H54 (cell line): ENCODE results near the gene DLGAP1.

Experiments
- DNase-seq: peaks from one replicate; pipeline ENCODE4 v3.0.0; 2011; ENCODE audit warnings: low spot score, mixed read lengths; ENCODE audit not compliant: insufficient read length
- FAIRE-seq: peaks from 3 replicates; lab custom pipeline; 2011; peaks lifted over from hg19 to GRCh38; lab: Jason Lieb, UNC
- POLR2A ChIP-seq: IDR thresholded peaks from 2 replicates; pipeline ENCODE4 v1.6.1; 2011; ENCODE audit warnings: low read depth, mild to moderate bottlenecking, low read length

The DLGAP1 gene

DNA sequence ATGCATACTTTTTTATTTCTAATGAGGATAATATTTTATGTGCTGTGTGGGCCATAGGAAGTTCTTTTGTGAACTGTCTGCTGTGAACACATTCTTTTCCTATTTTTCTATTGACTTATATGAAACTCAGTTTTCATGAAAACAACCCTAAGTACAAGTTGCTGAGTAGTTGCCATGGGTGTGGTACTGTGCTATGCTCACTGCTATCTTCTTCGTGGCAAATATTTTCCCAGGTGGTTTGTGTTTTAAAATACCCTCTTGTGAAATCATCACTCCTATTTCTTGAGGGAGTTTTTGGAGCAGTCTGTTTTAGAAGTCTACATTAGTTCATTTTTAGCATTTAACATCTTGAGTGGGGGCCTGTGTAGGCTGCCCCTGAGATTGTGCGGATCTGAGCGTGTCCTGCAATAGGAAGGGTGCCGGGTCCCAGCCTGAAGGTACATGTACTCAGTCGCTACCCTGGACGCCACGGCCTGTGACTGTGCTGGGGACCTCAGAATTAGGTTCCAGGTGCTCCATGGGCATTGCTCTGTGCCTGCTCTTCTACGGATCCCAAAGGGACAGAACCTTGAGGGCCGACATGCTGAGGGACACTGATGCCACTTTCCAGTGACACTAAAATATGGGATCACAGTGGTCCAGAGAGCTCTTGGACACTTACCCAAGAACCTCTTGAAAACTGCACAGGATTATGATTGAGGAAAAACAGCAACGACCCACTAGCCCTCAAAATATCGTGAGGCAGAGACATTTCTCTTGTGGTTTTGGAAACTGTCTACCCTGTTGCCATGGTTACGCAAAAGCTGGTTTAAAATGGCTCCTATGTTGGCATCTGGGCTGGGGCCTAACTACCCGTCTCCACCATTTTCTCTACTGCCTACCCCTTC is 524.7 kb downstream of the DLGAP1 start:
- DNase-seq: no peak
- FAIRE-seq: no peak
- no peak for TF ChIP-seq POLR2A

DNA sequence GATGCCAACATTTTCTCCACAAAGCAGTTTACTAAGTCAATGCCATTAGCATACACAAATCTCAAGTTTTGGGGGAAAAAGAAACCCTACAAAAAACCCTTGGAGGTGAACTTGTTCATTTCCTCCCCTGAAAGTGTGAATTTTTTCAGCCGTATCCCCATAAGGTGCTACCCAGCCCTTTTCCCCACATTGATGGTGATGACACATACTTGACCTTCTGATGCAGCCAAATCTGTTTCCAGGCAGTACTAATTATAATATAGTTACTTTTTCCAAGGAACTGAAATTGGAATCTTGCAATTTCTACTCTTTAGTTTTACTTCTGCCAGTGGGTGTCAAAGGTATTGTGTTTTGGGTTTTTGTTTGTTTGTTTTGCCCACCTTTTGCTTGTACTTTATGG is 530.7 kb downstream of the DLGAP1 start:
- no peak for TF ChIP-seq POLR2A
- FAIRE-seq (no peak), DNase-seq (no peak)

DNA sequence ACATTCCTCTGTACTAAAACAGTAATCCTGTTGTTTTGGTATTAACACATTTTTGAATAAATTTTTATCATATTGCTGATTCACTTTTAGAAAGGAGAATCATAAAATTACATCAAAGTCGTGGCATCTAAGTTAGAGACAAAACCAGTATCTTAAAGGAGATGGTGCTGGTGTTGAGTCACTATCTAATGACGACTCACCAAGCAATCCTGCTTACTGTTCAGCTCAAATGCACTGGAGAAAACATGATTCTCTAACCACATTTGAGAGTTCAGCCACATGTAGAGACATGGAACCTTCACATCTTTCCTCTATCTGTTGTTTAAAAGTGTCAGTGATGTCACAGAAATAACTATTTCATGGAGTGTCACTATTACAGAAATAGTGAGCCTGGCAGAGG is 531.4 kb downstream of the DLGAP1 start:
- TF ChIP-seq POLR2A: no peak
- no peak for FAIRE-seq
- DNase-seq: no peak

DNA sequence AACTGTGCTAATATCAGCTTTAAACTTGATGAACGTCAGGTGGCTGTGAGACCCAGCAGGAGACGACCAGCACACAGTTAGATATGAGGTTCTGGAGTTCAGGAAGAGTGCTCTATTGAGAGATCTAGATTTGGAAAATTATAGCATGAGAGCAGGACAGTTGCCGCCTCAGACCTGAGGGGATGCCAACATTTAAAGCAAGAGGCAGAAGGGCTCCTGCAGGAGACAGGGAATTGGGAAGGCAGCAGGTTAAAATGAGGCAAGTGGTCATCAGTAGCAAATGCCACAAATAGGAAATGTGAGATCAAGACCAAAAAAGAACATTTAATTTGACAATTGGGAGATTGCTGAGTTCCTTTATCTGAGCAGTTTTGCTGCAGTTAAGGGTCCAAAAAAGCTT is 533.3 kb downstream of the DLGAP1 start:
- no peak for TF ChIP-seq POLR2A
- no peak for DNase-seq
- FAIRE-seq: no peak

DNA sequence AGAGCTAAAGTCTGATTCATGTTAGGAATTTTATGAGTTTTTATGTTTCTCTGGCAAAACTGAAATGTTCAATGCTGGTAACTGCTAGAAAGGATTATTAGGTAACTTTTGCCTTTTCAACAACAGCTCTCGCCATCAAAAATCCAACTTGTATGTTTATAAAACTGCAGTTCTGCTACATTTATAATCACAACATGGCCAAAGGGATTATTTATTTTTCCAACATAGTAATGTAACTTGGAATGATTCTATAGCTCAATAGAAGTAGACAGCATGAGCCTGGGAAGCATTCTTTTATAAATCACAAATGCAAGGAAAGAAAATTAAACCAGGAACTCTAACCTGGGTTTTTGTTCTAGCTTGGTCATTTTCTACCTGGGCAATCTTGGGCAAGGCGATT is 534.3 kb downstream of the DLGAP1 start:
- no peak for TF ChIP-seq POLR2A
- no peak for FAIRE-seq

DNA sequence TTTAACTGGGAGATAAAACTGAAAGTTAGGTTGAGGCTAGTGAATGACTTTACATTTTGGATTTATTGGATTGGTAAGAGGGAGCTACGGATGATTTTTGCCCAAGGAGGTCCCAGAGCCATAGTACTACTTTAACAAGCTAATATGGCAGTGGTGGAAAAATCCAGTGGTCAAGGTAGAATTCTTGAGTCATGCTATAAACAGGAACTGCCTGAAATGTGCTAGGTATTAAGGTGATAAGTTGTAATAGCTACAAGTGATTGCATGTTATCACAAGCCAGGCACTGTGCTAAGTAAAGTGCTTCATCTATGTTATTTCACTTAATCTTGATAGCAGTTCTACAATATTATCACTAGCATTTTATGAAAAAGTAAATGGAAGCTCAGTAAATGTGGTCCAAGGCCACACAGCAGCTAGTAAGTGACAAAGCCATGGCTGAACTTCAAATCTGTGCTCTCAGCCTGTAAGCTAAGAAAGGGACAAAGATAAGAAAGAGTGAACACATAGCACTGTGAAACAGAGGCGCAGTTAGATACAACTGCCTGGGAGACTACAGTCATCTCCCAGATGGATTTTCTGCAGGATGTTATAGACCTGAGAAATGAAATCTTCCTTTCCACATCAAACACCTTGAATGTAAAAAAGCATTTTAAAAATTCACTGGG is 535.6 kb downstream of the DLGAP1 start:
- DNase-seq: no peak
- TF ChIP-seq POLR2A: no peak
- no peak for FAIRE-seq

More for the DNA sequence above, 534.3 kb downstream of the DLGAP1 start:
- no peak for DNase-seq

DNA sequence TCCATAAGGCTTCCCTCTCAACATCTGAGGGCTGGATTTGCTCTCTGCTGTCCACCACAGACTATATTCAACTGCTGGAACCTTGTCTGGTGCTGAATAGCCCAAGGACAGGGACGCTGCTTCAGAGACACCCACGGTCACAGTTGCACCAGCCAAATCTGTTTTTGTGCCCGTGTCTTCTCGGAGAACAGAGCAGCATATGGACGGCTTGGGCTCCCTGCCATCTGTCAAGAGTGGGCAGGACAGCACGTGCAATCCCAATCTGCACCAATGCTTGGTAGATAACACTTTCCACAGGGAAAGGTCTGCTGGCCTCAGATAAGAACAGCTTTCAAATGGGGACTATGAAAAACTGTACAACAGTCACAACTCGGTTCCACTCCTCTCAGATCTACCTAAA is 539.0 kb downstream of the DLGAP1 start:
- FAIRE-seq: no peak

DNA sequence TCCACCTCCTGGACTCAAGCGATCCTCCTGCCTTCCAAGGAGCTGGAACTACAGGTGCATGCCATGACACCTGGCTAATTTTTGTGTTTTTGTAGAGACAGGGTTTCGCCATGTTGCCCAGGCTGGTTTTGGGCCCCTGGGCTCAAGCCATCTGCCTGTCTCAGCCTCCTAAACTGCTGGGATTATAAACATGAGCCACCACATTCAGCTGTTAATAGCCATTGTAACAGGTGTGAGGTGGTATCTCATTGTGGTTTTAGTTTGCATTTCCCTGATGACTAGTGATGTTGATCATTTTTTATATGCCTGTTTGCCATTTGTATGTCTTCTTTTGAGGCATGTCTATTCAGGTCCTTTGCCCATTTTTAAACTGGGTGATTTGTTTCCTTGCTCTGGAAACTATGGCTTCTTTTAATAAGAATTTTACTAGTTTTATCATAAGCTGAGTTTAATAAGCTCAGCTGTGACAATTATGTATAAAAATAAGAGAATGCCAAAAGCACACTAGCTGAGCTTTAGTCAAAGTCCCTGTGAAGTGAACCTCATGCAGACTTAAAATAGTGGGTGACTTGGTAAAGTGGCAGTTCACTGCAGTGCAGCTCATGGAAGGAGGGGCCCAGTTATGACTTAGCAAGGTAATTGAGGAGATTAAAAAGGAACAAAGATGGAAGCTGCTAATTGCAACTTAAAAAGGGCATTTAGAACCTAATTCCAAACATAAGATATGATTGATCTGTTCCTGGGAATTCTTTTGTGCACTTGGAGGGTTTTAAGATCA is 540.1 kb downstream of the DLGAP1 start:
- DNase-seq (no peak), FAIRE-seq (no peak)
- TF ChIP-seq POLR2A: no peak

More for the DNA sequence above, 539.0 kb downstream of the DLGAP1 start:
- TF ChIP-seq POLR2A: no peak
- no peak for DNase-seq

DNA sequence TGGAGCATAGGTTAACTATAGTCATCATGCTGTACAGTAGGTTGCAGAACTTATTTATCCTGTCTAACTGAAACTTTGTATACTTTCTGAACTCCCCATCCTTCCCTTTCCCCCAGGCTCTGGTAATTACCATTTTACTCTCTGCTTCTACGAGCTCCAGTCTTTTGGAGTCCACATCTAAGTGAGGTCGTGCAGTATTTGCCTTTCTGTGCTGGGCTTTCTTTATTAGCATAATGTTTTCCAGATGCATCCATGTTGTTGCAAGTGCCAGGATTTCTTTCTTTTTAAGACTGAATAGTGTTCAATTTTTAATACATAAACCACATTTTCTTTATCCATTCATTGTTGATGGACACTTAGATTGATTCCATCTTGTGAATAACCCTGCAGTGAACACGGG is 541.0 kb downstream of the DLGAP1 start:
- no peak for DNase-seq
- no peak for TF ChIP-seq POLR2A
- no peak for FAIRE-seq

DNA sequence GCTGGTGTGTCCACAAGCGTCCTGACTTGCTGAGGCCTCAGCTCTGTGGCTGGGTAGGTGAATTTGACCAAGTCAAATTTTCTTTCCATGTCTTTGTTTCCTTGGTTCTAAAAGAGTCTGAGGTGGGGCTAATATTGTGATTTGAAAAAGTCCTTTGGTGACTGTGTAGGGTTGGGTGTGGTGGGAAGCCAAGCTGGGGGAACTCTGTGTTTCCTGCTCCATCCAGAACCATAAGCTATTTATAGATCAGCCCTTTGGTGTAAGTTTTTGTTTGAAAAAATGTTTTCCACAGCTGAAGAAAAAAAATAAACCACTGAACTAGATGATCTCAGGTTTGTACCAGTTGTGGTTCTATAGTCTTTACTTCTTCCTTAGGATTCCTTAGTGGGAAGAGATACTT is 542.4 kb downstream of the DLGAP1 start:
- DNase-seq (no peak), FAIRE-seq (no peak)
- TF ChIP-seq POLR2A: no peak

DNA sequence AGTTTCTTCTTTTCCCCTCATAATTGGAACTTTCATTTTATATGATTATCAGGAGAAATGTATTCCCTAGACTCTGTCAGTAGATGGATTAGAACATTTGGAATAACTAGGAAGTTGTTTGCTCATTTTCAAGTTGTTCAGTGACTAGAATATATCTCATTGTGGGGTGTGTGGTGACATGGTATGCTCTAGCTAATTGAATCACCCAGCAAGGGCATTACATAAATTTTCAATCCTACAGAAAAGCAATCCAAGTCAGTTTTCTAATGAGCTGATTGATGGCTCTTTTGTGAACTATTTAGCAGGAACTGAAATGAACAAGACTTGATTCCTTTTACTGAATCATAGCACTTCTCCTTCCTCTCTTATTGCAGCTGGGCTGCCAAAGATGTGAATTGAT is 543.7 kb downstream of the DLGAP1 start:
- DNase-seq (no peak), FAIRE-seq (no peak)
- TF ChIP-seq POLR2A: no peak

DNA sequence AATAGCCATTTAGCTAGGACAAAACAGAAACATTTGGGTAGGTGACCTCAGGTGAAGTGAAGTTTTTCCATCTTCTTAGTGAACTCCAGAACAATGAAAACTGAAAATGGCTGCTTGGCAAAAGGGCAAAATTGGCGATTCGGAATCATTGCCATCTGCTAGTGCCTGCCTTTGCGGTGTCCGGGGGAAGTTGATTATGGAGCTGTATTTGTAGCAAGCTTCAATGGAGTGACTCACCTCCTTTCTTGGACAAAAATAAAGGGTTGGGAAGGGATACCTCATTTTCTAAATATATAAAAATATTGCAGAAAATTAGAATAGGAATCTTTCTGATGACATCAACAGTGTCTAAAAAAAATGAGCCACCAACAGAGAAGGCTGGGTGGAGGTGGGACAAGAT is 544.6 kb downstream of the DLGAP1 start:
- no peak for TF ChIP-seq POLR2A
- DNase-seq: no peak
- FAIRE-seq: no peak

DNA sequence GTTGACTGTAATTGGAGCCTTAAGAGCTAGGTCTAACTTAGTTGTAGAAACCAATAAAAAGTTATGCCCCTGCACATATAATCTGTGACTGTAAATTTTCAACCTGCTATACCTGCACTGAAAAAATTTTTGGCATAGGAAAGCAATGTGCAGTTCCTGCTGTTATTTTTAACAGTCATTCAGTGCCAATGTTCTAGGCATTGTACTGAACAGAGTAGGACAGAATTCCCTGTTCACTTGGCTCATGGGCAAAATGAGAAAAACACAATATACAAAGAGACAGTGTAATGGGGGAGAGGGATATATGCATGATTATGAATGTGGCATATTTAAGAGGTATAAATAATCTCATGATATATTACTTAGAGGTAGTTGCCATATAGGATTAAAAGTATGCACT is 547.2 kb downstream of the DLGAP1 start:
- FAIRE-seq: no peak
- DNase-seq: no peak
- TF ChIP-seq POLR2A: no peak
